ENCODE measurements around the gene SCAF8. TPM values are rescaled to one million over a fixed set of nuclear protein-coding genes. Genes with fewer than 3 reads are reported as not detected.

Gene SCAF8
- total RNA-seq, 1 donor from 2014 or later = 89.7 TPM

DNA sequence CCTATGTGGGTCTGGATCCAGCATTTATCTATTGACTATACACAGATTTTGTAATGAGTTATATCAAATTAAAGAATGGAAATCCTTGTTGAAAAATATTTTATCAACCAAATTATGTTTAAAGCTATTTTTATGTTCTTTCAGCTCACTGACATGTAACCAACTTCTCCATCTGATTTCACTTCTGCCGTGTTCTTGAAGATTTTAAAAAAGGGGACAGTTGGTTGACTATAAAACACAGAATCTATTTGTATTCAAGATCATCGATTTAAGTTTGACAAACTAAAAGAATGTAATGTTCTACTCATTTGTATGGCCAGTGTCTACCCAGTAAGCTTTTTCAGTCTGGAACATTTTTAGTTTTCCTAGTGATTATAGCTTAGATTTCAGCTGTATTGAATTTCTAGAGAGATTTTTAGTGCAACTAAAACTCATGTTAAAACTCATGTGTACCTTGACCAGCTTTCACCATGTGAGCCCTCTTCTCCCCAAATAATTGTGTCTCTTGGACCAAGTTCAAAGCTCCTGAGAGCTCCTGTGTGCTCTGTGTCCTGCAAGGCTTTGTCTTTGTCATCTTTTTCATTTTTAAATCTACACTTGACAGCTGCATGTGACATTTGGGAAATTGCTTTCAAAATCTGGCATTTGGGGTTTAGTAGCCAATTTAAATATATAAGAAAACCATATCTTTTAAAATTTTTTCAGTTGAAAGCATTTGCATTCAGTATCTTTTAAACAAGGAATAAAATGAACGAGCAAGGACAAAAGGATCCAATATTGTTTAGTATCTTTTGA, 143.5 kb downstream of the SCAF8 start:
- no peak for FAIRE-seq
- no peak for DNase-seq (ENCODE audit: low spot score in 2 of 2)

GRCh38 chr6:154878871-154879491, 145.8 kb downstream of the SCAF8 start:
- no peak for DNase-seq (ENCODE audit: low spot score in 2 of 2)
- FAIRE-seq = no peak

GRCh38 chr6:154882107-154882506, 148.9 kb downstream of the SCAF8 start:
- DNase-seq (ENCODE audit: low spot score in 2 of 2) = no peak
- FAIRE-seq = no peak

Small RNA genes lying within 50 kb of the gene (small RNA-seq; reads per million reads assigned to genes)
- not detected for gene MIR1273C
- not detected for gene RNU6-824P

Other genes with a start within 250 kb of the SCAF8 start
- gene CNKSR3, start 222.7 kb upstream of the SCAF8 start, total RNA-seq = 4.1 TPM

Measured in frontal cortex (tissue), 4 donors.